HEK293 (cell line): Measurements from ENCODE around the gene INCA1.

Experiments used
- GLIS2 ChIP-seq: fragments of 450-650 bp; formaldehyde crosslinking; IDR thresholded peaks from 2 replicates; pipeline ENCODE4 v1.5.1; 2016; ENCODE audit warnings: missing biosample characterization, missing genetic modification characterization
- KLF10 ChIP-seq: fragments of 450-650 bp; IDR thresholded peaks from 2 replicates; pipeline ENCODE4 v1.5.1; 2018; ENCODE audit warnings: missing biosample characterization, mild to moderate bottlenecking, missing genetic modification characterization
- KLF16 ChIP-seq: fragments of 450-650 bp; formaldehyde crosslinking; IDR thresholded peaks from 2 replicates; pipeline ENCODE4 v1.5.1; 2017; ENCODE audit warnings: missing biosample characterization, missing genetic modification characterization
- KLF9 ChIP-seq: fragments of 450-650 bp; formaldehyde crosslinking; IDR thresholded peaks from 2 replicates; pipeline ENCODE4 v1.5.1; 2016; ENCODE audit warnings: missing biosample characterization, missing genetic modification characterization, low read depth
- SP7 ChIP-seq: fragments of 450-650 bp; formaldehyde crosslinking; IDR thresholded peaks from 2 replicates; pipeline ENCODE4 v1.5.1; 2016; ENCODE audit warnings: missing biosample characterization, missing genetic modification characterization
- YY2 ChIP-seq: fragments of 450-650 bp; formaldehyde crosslinking; IDR thresholded peaks from 2 replicates; pipeline ENCODE4 v1.5.1; 2016; ENCODE audit warnings: missing biosample characterization, missing genetic modification characterization
- ZBTB10 ChIP-seq: fragments of 450-650 bp; formaldehyde crosslinking; IDR thresholded peaks from 2 replicates; pipeline ENCODE4 v1.5.1; 2016; ENCODE audit warnings: missing biosample characterization, missing genetic modification characterization
- ZIC2 ChIP-seq: fragments of 450-650 bp; formaldehyde crosslinking; IDR thresholded peaks from 2 replicates; pipeline ENCODE4 v1.5.1; 2016; ENCODE audit warnings: missing biosample characterization, missing genetic modification characterization
- ZNF10 ChIP-seq: fragments of 450-650 bp; formaldehyde crosslinking; IDR thresholded peaks from 2 replicates; pipeline ENCODE4 v1.5.1; 2017; ENCODE audit warnings: missing biosample characterization, missing genetic modification characterization
- ZNF169 ChIP-seq: fragments of 450-650 bp; formaldehyde crosslinking; IDR thresholded peaks from 2 replicates; pipeline ENCODE4 v1.5.1; 2016; ENCODE audit warnings: missing biosample characterization, missing genetic modification characterization
- ZNF175 ChIP-seq: fragments of 450-650 bp; formaldehyde crosslinking; IDR thresholded peaks from 2 replicates; pipeline ENCODE4 v1.5.1; 2016; ENCODE audit warnings: missing biosample characterization, missing genetic modification characterization
- ZNF266 ChIP-seq: fragments of 450-650 bp; formaldehyde crosslinking; IDR thresholded peaks from 2 replicates; pipeline ENCODE4 v1.5.1; 2016; ENCODE audit warnings: missing biosample characterization, missing genetic modification characterization, low read depth
- ZNF398 ChIP-seq: fragments of 450-650 bp; formaldehyde crosslinking; IDR thresholded peaks from 2 replicates; pipeline ENCODE4 v1.5.1; 2017; ENCODE audit warnings: missing biosample characterization, missing genetic modification characterization
- ZNF513 ChIP-seq: fragments of 450-650 bp; IDR thresholded peaks from 2 replicates; pipeline ENCODE4 v1.5.1; 2018; ENCODE audit warnings: missing biosample characterization, missing genetic modification characterization
- ZNF530 ChIP-seq: fragments of 450-650 bp; formaldehyde crosslinking; IDR thresholded peaks from 2 replicates; pipeline ENCODE4 v1.5.1; 2016; ENCODE audit warnings: low read depth, missing biosample characterization, missing genetic modification characterization
- ZNF571 ChIP-seq: fragments of 450-650 bp; formaldehyde crosslinking; IDR thresholded peaks from 2 replicates; pipeline ENCODE4 v1.5.0; 2017; ENCODE audit warnings: missing biosample characterization, missing genetic modification characterization
- ZNF658 ChIP-seq: fragments of 450-650 bp; formaldehyde crosslinking; IDR thresholded peaks from 2 replicates; pipeline ENCODE4; 2016; ENCODE audit warnings: missing biosample characterization, missing genetic modification characterization
- ZNF76 ChIP-seq: fragments of 450-650 bp; formaldehyde crosslinking; IDR thresholded peaks from 2 replicates; pipeline ENCODE4; 2016; ENCODE audit warnings: low read depth, missing biosample characterization, missing genetic modification characterization, borderline replicate concordance
- ZSCAN4 ChIP-seq: fragments of 450-650 bp; formaldehyde crosslinking; IDR thresholded peaks from 2 replicates; pipeline ENCODE4 v1.5.1; 2017; ENCODE audit warnings: missing biosample characterization, missing genetic modification characterization
- TF ChIP-seq, protein P1 (sequence below): fragments of 450-650 bp; formaldehyde crosslinking; IDR thresholded peaks from 2 replicates; pipeline ENCODE4 v1.5.1; 2016; ENCODE audit warnings: missing biosample characterization, missing genetic modification characterization, low read depth
- TF ChIP-seq, protein P2 (sequence below): fragments of 450-650 bp; formaldehyde crosslinking; IDR thresholded peaks from 2 replicates; pipeline ENCODE4 v1.5.1; 2016; ENCODE audit warnings: missing biosample characterization, missing genetic modification characterization
- TF ChIP-seq, protein P3 (sequence below): sonication (generic); formaldehyde crosslinking; IDR thresholded peaks from 2 replicates; pipeline ENCODE4 v1.8.1; 2022; ENCODE audit warnings: mild to moderate bottlenecking, moderate library complexity, missing genetic modification reagents
- TF ChIP-seq, protein P4 (sequence below): fragments of 450-650 bp; formaldehyde crosslinking; IDR thresholded peaks from 2 replicates; pipeline ENCODE4 v1.5.1; 2016; ENCODE audit warnings: missing biosample characterization, missing genetic modification characterization
- TF ChIP-seq, protein P5 (sequence below): fragments of 450-650 bp; formaldehyde crosslinking; IDR thresholded peaks from 2 replicates; pipeline ENCODE4 v1.5.1; 2016; ENCODE audit warnings: missing biosample characterization, missing genetic modification characterization

Gene INCA1

GRCh38 chr17:4997302-4998026 lies at the start of gene INCA1, which contains the start of gene KIF1C (continued):
- TF ChIP-seq ZNF10: no peak
- peak; percentile 88 for TF ChIP-seq KLF10 (tag by site-specific recombination)
- TF ChIP-seq KLF16: peak; percentile 77; the same call in 1 of the 2 replicates
- no peak for TF ChIP-seq ZNF513
- TF ChIP-seq GLIS2 (tag by site-specific recombination): peak; percentile 93
- TF ChIP-seq, protein P1, sequence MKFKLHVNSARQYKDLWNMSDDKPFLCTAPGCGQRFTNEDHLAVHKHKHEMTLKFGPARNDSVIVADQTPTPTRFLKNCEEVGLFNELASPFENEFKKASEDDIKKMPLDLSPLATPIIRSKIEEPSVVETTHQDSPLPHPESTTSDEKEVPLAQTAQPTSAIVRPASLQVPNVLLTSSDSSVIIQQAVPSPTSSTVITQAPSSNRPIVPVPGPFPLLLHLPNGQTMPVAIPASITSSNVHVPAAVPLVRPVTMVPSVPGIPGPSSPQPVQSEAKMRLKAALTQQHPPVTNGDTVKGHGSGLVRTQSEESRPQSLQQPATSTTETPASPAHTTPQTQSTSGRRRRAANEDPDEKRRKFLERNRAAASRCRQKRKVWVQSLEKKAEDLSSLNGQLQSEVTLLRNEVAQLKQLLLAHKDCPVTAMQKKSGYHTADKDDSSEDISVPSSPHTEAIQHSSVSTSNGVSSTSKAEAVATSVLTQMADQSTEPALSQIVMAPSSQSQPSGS (tag by site-specific recombination): no peak
- no peak for TF ChIP-seq ZSCAN4 (tag by site-specific recombination)
- TF ChIP-seq, protein P2, sequence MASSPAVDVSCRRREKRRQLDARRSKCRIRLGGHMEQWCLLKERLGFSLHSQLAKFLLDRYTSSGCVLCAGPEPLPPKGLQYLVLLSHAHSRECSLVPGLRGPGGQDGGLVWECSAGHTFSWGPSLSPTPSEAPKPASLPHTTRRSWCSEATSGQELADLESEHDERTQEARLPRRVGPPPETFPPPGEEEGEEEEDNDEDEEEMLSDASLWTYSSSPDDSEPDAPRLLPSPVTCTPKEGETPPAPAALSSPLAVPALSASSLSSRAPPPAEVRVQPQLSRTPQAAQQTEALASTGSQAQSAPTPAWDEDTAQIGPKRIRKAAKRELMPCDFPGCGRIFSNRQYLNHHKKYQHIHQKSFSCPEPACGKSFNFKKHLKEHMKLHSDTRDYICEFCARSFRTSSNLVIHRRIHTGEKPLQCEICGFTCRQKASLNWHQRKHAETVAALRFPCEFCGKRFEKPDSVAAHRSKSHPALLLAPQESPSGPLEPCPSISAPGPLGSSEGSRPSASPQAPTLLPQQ: peak; percentile 100
- TF ChIP-seq ZNF530 (tag by site-specific recombination): no peak
- TF ChIP-seq SP7 (tag by site-specific recombination): peak; percentile 45; the same call in 1 of the 2 replicates
- peak; percentile 46; the same call in 1 of the 2 replicates for TF ChIP-seq ZIC2 (tag by site-specific recombination)
- TF ChIP-seq, protein P3, sequence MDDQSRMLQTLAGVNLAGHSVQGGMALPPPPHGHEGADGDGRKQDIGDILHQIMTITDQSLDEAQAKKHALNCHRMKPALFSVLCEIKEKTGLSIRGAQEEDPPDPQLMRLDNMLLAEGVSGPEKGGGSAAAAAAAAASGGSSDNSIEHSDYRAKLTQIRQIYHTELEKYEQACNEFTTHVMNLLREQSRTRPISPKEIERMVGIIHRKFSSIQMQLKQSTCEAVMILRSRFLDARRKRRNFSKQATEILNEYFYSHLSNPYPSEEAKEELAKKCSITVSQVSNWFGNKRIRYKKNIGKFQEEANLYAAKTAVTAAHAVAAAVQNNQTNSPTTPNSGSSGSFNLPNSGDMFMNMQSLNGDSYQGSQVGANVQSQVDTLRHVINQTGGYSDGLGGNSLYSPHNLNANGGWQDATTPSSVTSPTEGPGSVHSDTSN (CRISPR knock-in tag): peak; percentile 32; the same call in 1 of the 2 replicates
- TF ChIP-seq ZNF571 (tag by site-specific recombination): no peak
- no peak; the same call in 1 of the 2 replicates for TF ChIP-seq ZNF398 (tag by site-specific recombination)
- TF ChIP-seq ZBTB10 (tag by site-specific recombination): no peak
- TF ChIP-seq, protein P4, sequence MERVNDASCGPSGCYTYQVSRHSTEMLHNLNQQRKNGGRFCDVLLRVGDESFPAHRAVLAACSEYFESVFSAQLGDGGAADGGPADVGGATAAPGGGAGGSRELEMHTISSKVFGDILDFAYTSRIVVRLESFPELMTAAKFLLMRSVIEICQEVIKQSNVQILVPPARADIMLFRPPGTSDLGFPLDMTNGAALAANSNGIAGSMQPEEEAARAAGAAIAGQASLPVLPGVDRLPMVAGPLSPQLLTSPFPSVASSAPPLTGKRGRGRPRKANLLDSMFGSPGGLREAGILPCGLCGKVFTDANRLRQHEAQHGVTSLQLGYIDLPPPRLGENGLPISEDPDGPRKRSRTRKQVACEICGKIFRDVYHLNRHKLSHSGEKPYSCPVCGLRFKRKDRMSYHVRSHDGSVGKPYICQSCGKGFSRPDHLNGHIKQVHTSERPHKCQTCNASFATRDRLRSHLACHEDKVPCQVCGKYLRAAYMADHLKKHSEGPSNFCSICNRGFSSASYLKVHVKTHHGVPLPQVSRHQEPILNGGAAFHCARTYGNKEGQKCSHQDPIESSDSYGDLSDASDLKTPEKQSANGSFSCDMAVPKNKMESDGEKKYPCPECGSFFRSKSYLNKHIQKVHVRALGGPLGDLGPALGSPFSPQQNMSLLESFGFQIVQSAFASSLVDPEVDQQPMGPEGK (tag by site-specific recombination): peak; percentile 77
- TF ChIP-seq ZNF266: no peak
- peak; percentile 73 for TF ChIP-seq KLF9 (tag by site-specific recombination)
- no peak for TF ChIP-seq ZNF658
- TF ChIP-seq ZNF169 (tag by site-specific recombination): no peak
- no peak for TF ChIP-seq ZNF76 (tag by site-specific recombination)
- TF ChIP-seq, protein P5, sequence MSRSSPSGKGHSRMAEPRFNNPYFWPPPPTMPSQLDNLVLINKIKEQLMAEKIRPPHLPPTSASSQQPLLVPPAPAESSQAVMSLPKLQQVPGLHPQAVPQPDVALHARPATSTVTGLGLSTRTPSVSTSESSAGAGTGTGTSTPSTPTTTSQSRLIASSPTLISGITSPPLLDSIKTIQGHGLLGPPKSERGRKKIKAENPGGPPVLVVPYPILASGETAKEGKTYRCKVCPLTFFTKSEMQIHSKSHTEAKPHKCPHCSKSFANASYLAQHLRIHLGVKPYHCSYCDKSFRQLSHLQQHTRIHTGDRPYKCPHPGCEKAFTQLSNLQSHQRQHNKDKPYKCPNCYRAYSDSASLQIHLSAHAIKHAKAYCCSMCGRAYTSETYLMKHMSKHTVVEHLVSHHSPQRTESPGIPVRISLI (tag by site-specific recombination): no peak
- no peak for TF ChIP-seq ZNF175
- TF ChIP-seq YY2: no peak
